Measurements from ENCODE around the gene COBL. TPM values are rescaled to one million over a fixed set of nuclear protein-coding genes. Genes with fewer than 3 reads are reported as not detected.

The COBL gene
- total and polyA plus RNA-seq, 2 of the 8 experiments (the other 6 are each of a cell fraction or from before 2014, with no cell fraction given) = 13.8 to 40.4 TPM

- Histone ChIP-seq H2BK120ac (replicated peaks; ENCODE audit: low read depth, low read length) (no peak overlapping the region), H3K79me2 (ENCODE audit: control insufficient read depth in 1 of 2, insufficient read depth in 2 of 2, low read length in 2 of 2) (no peaks in the 10 kb centered on the region), H2AFZ (ENCODE audit: low read length) (no peak overlapping the region), H4K20me1 (replicated peaks in 1 of 2; ENCODE audit: control insufficient read depth in 1 of 2, insufficient read depth in 2 of 2, low read length in 2 of 2) (no peaks in the 10 kb centered on the region), H2BK20ac (ENCODE audit: low read length) (no peak overlapping the region), H3K9ac (replicated peaks in 1 of 4; ENCODE audit: extremely low read depth in 1 of 4, low read depth in 3 of 4, low read length in 3 of 4) (no peak overlapping the region), H3K4me1 (replicated peaks in 1 of 4; ENCODE audit: control insufficient read depth in 3 of 4, insufficient read depth in 4 of 4, low read length in 3 of 4) (no peaks in the 10 kb centered on the region; a peak in 1 of 7 replicates), H3K27ac (ENCODE audit: low read depth, low read length) (no peak overlapping the region), H3K18ac (ENCODE audit: extremely low read depth, low read length) (no peak overlapping the region), H4K91ac (replicated peaks; ENCODE audit: insufficient read length, low read length) (no peak overlapping the region), H4K8ac (ENCODE audit: extremely low read depth, insufficient read depth, low read length) (no peak overlapping the region; the same call in 1 of the 2 replicates), H2BK5ac (ENCODE audit: low read depth, low read length) (no peak overlapping the region), H2BK15ac (ENCODE audit: low read length) (no peak overlapping the region), H2BK12ac (ENCODE audit: low read depth, low read length) (no peak overlapping the region), H3K23ac (ENCODE audit: insufficient read length) (no peak overlapping the region), H4K5ac (ENCODE audit: insufficient read length, low read depth, low read length) (no peak overlapping the region), H3K14ac (ENCODE audit: insufficient read length) (no peak overlapping the region), H3K4ac (replicated peaks; ENCODE audit: insufficient read length, low read depth, low read length) (no peak overlapping the region), H3K9me3 (ENCODE audit: insufficient read depth in 2 of 2, low read depth in 1 of 2, low read length in 1 of 2) (no peaks in the 10 kb centered on the region), H3K4me2 (ENCODE audit: insufficient read depth in 1 of 2, low read depth in 2 of 2, low read length in 2 of 2) (no peak overlapping the region), H3K4me3 (ENCODE audit: extremely low read depth in 1 of 4, insufficient read depth in 2 of 4, low read depth in 3 of 4, low read length in 4 of 4) (no peak overlapping the region), H3K79me1 (ENCODE audit: low read depth, low read length) (no peaks in the 10 kb centered on the region), H2AK5ac (ENCODE audit: low read depth, low read length) (no peak overlapping the region), H3K36me3 (ENCODE audit: control insufficient read depth in 2 of 4, insufficient read depth in 4 of 4, low read length in 3 of 4) (peaks cover 0 to 33% (median 11%) of the 10 kb centered on the region in 4 experiments; a peak in 6 of 8 replicates), H3K23me2 (ENCODE audit: low read depth, low read length) (0 out of 2 replicates have a peak, but pooled peaks cover 2% of the 10 kb centered on the region), H3K27me3 (replicated peaks in 1 of 4; ENCODE audit: control insufficient read depth in 3 of 4, extremely low read depth in 1 of 4, insufficient read depth in 3 of 4, low read length in 3 of 4) (no peaks in the 10 kb centered on the region), H3K56ac (replicated peaks; ENCODE audit: insufficient read length, low read depth, low read length) (no peak overlapping the region)
- peak in 1 of 2 experiments; percentile 22 for DNase-seq (ENCODE audit: low read depth in 1 of 2, low spot score in 2 of 2)
- POLR2A ChIA-PET (ENCODE audit: partially characterized antibody) = no interaction called here
- WGBS, 2 experiments (ENCODE audit: extremely low coverage in 1 of 2, insufficient coverage in 1 of 2, insufficient read length in 1 of 2, insufficient replicate concordance in 2 of 2, low coverage in 1 of 2, low lambda C conversion rate in 2 of 2, missing lambda C conversion rate in 1 of 2) = 96% methylated on average over 10 of the region's 10 CpGs; no CpG with 5 or more reads in 1 of the 2 experiments
- FAIRE-seq = no peak
- CTCF ChIA-PET (ENCODE audit: partially characterized antibody) = interaction anchor here (1.1 kb wide), 1 partner anchor 134 kb away, joined by 3 read pairs; no protein-coding TSS in a partner anchor
- no peak for TF ChIP-seq CEBPB (IDR thresholded peaks at IDR 0.05; ENCODE audit: low read depth, low read length)
- no peak for TF ChIP-seq EGR1 (IDR thresholded peaks at IDR 0.05; ENCODE audit: borderline replicate concordance, low read depth, low read length)
- no peak for TF ChIP-seq CHD1 (IDR thresholded peaks at IDR 0.05; ENCODE audit: low read depth, low read length)
- TF ChIP-seq BACH1 (IDR thresholded peaks at IDR 0.05; ENCODE audit: low read length) = no peak
- TF ChIP-seq SIX5 (IDR thresholded peaks at IDR 0.05; ENCODE audit: low read depth, low read length) = no peak
- TF ChIP-seq JUN (IDR thresholded peaks at IDR 0.05; ENCODE audit: low read depth, low read length) = no peak
- TF ChIP-seq FOSL1 (IDR thresholded peaks at IDR 0.05; ENCODE audit: insufficient read depth, low read depth, low read length) = no peak
- no peak for TF ChIP-seq SRF (IDR thresholded peaks at IDR 0.05; ENCODE audit: low read depth, low read length)
- no peak for TF ChIP-seq NANOG (IDR thresholded peaks at IDR 0.05; ENCODE audit: insufficient read depth, low read depth, low read length, poor library complexity, severe bottlenecking)
- TF ChIP-seq PHF8 (conservative IDR thresholded peaks at IDR 0.05; ENCODE audit: low read depth, low read length) = no peak
- TF ChIP-seq TCF12 (IDR thresholded peaks at IDR 0.05; ENCODE audit: low read depth, low read length) = no peak
- no peak for TF ChIP-seq TEAD4 (IDR thresholded peaks at IDR 0.05; ENCODE audit: low read depth, low read length)
- no peak for TF ChIP-seq RNF2 (IDR thresholded peaks at IDR 0.05; ENCODE audit: borderline replicate concordance, low read depth, low read length, missing control alignments, poor library complexity, severe bottlenecking)
Observed at GRCh38 chr7:51027106-51027934, 289.3 kb downstream of the COBL start.
